HG03439 (cell line): ENCODE measurements around the gene C1QTNF5.
"Not testable (repeated sequence)": the region's sequence is repeated elsewhere in the genome, so short reads cannot be mapped to it uniquely, and the experiment has no call there.

Experiments used
- ATAC-seq: cut with Tn5 transposase; IDR thresholded peaks from one replicate; pipeline ENCODE4 v1.9.1; 2021; ENCODE audit warnings: mild to moderate bottlenecking, moderate library complexity; ENCODE audit not compliant: unreplicated experiment

Gene C1QTNF5, protein sequence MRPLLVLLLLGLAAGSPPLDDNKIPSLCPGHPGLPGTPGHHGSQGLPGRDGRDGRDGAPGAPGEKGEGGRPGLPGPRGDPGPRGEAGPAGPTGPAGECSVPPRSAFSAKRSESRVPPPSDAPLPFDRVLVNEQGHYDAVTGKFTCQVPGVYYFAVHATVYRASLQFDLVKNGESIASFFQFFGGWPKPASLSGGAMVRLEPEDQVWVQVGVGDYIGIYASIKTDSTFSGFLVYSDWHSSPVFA

DNA sequence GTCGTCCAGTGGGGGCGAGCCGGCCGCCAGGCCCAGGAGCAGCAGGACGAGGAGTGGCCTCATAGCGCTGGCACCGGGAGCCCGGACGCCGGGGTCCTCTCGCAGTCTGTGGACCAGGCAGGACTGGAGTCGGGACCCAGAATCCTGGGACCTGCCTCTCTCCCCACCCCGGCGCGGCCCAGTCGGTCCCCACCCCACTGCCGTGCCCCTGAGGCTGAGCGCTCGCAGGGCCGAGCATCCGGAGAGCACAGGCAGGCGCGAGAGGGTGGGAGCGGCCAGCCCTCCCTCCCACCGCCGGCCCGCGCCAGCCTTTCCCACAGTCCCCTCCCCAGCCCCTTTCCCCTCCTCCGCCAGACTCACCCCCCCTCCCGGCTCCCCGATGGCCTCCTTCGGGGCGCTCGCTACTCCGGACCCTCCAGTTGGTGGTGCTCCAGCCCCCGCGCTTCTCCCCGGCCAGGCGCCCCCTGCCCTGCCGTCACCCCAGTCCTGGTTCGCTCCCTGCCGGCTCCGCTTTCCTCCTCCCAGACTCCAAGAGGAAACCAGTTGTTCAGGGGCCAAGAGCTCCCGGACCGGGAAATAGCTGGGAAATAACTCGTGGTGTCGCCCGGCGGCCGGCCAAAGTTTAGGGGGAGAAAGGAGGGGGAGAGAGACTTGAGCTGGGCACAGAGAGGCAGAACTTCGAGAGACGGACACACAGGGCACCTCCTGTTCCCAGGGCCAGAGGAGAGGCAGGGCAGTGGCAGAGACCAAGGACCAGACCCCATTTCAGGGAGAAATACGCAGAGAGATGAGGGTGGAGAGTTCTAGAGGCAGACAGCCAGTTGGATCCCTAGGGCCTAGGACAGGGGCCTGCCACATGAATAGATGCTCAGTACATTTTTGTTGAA is at the start of gene C1QTNF5:
Gene C1QTNF5, minus strand, starts transcription at position 549 of the 887 bp plus-strand sequence. Its CDS starts 486 bp downstream, at position 63.
- ATAC-seq, result no peak

- no peak for ATAC-seq
Observed at GRCh38 chr11:119389611-119390254, 49.0 kb upstream of the C1QTNF5 start.

GRCh38 chr11:119388103-119388502 is 47.4 kb upstream of the C1QTNF5 start:
- no peak for ATAC-seq

DNA sequence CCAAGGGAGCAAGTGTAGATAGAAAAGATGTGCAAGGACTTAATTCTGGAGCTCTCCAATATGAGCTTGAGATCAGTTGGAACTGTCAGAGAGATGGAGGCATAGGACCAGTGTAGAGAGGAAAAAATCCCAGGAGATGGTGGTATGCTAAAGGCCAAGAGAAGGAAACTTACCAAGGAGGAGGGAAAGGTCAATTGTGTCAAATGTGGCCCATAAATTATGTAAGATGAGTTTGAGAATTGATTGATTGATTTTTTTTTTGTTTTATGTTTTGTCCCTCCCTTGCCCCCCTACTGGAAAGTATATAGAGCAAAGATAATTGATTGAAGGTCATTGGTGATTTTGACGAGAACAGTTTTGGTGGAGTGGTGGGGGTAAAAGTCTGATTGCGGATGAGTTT is 43.6 kb upstream of the C1QTNF5 start:
- no peak for ATAC-seq

GRCh38 chr11:119382513-119382912 is 41.8 kb upstream of the C1QTNF5 start:
- ATAC-seq, result not testable (repeated sequence)

DNA sequence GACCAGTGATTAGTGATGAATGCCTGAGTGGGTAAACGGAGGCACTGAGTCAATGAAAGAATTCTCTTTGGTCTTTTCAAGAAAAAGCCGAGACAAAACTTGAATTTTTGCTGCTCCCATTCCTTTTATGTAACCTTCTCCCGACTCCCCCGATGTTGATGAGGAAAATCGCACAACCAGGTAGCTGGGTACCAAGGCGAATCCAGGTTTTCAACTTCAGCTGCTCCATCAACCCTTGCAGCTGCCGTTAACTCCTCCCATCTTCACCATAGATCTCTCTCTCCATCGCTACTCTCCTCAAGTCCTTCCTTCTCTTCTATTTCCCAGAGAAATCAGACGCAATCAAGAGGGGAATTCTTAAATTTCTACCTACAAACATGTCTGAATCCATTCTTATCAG is 41.4 kb upstream of the C1QTNF5 start:
- ATAC-seq, result no peak

DNA sequence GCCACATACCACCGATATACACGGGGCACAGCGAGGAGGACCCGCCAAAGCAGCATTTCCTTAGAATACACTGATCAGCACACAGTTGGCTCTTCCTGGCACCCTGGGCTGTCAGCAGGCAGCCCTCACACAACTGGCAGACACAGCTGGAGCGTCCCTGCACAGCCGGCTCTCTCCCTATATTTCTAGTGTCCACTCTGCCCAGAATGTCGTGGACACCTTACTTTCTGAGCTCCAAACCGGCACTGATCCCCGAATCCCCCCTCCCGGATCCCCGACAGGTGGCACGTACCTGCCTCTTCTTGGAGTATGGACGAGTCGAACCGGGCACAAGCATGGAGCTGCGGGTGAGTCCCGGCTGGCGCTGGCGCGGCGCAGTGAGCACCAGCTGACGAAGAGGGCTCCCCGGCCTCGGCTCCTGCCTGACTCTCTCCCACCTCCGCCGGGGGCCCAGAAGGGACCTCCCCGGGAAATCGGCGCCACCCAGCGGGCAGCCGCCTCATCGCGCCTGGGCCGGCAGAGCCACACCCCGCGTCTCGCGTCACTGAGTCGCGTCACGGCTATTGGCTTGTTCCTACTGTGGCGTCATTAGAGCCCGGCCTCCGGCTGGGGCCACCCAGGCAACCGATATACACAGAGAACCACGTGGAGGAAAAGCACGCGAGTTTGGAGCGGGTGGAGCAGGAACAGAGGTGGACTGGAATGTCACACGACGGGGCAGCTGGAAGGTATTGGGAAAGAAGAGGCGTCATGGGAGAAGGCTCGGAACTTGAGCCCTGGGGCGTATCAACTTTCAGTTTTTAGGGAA is 40.7 kb upstream of the C1QTNF5 start, which contains the start of gene USP2:
Gene USP2, minus strand, starts transcription at position 510 of the 808 bp plus-strand sequence. CDS start 8,210 bp downstream, outside the sequence.
- ATAC-seq, result peak; percentile 99

- no peak for ATAC-seq
Observed at GRCh38 chr11:119380827-119381180, 40.1 kb upstream of the C1QTNF5 start.

DNA sequence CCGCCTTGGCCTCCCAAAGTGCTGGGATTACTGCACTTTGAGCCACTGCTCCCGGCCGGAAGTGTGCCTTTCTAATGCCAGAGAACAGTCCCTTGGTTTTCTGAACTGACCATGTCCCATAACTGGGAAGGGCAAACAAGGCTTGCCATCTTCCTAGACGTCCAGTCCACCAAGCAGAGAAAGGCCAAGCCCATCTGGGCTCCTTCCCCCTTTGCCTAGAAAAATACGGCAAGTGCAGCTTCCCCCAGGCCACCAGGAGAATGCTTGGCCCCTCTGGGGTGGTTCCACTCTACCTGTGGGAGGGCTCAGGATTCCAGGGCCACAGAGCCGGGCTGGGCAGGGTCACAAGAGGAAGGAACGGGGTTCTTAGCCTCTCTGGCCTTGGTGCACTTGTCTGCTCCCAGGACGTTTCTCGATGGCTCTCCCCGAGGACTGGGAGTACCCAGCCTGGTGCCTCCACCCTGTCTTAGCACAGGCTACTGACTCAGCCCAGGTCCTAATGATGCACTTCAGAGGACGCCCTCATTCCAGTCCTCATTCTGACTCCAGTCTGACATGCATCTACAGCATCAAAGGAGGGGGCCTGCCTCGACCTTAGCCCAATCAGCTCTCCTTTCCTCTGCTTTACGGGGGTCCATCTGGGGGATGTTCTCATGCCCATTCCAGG is 39.6 kb upstream of the C1QTNF5 start:
- no peak for ATAC-seq

- ATAC-seq, result no peak
Observed at GRCh38 chr11:119378851-119379465, 38.3 kb upstream of the C1QTNF5 start.

- ATAC-seq, result no peak
Observed at GRCh38 chr11:119377961-119378667, 37.4 kb upstream of the C1QTNF5 start.

- no peak for ATAC-seq
Observed at GRCh38 chr11:119377112-119377901, 36.6 kb upstream of the C1QTNF5 start.

DNA sequence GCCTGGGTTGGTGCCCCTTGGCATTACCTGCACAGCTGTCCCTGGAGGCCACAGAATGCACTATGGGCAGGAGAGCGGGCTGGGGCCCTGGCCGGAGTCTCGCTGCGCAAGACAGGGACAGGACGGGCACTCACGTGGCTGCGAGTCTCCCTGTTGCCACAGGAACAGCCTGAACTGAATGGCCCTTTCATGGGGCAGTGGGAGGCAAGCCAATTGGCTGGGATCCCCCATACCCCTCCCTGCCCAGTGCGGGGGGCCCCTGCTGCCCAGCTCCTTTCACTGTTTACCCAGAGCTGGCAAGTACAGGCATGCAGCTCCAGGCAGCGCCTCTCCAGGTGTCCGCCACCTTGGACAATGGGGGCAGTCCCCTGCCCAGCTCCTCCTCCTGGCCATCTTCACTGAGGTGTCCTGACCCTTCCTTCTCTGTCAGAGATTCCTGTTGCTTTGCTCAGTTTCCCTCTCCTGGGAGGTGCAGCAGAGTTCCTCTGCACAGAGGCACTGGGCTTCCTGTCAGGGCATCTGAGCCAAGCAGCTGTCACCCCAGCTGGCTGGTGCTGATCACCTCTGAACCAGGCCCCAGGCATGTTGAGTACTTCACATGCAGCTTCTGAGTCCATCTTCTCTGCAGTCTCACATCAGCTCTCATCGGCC is 35.6 kb upstream of the C1QTNF5 start:
- ATAC-seq, result no peak

DNA sequence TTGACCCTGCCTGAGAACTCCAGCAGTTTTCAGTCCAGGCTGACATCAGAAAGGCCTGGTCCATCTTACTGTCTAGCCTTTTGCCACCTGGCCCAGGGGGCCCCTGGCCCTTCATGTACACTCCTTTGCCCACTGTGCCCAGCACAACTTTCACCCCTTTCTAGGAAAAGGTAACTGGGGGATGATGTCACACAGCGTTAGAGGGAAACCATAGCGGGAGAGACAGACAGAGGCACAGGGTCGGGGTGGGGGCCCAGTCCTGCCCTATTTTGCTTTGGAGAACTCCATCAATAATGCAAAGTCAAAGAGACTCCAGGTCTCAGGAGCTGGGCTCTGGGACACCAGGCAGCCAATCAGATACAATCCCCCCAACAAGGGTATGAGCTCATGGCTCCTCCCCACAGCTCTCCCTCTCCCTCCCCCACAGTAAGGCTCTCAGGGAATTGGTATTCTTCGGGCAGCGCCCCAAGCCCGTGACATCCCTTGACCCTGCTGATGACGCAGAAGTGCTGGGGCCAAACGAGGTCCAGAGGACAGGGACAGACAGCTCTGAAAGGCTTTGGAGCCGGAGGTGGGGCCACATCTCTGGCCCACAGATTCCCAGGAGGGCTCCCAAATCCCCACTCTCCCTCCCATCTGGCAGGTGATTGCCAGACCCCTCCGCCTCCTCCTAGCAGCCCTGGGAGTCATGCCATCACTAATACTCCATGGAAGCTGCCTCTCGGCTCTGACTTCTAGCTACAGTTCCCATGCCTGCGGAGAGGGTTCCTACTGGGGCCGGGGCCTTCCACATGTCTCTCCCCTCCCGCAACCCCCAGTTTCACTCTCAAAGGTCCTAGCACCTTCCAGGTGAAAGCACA is 34.9 kb upstream of the C1QTNF5 start:
- ATAC-seq, result no peak

- no peak for ATAC-seq
Observed at GRCh38 chr11:119374632-119375336, 34.1 kb upstream of the C1QTNF5 start.

DNA sequence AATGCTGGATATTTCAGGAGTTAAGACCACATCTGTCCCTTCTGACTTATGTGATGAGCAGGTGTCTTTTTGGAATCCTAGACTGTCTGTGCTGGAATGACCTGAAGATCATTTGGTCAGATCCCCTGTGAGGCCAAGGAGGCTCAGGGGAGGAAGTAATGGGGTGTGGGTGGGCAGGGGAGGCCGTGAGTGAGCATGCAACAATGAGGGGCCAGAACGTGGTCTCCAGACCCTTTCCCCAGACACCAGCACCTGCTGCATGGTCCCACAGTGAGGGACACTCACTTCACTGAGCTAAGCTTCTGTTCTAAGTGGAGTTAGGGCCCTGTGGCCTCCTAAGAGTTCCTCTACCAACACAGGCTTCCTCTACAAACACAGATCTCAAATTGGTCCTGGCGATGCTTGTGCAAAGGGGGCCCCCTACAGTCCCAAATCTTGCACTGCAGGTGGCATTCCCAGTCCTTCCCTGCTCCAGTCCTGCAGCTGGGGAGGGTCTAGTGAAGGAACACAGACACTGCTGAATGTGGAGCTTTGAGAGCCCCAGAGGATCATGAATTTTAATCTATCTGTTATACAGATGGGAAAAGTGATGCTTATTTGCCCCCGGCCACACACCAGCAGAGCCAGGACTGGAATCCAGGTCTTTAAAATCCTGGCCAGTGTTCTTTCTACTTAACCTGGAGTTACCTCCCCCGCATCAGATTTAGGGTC is 33.4 kb upstream of the C1QTNF5 start:
- no peak for ATAC-seq
